Measurements from ENCODE around the gene GAB2. TPM values are rescaled to one million over a fixed set of nuclear protein-coding genes. Genes with fewer than 3 reads are reported as not detected.

Gene GAB2
- total RNA-seq, 1 experiment from 2014 or later: 3.3 TPM

DNA sequence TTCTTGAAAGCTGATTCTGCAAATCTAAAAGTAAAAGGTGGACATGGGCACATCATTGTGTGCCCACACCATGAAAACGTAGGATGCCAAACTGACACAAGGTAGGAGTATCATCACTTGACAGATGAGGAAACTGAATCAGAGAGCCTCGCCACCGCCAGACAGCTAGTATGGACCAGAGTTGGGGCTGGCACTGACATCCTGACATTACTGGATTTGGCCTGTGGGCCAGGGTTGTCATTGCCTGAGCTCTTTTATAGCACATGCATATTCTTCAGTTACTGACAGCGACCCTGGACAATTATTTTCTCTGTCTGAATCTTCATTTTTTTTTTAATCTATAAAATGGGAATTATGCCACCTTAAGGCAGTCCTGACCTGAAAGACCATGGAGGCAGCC lies 212.4 kb downstream of the GAB2 start:
- Mint-ChIP-seq H3K27me3 (ENCODE audit: low read depth) (no peaks in the 10 kb centered on the region; the same call in 1 of the 2 replicates), H3K4me3 (no peak overlapping the region), H3K4me1 (peaks cover 13 to 17% of the 10 kb centered on the region in 2 experiments), H3K36me3 (ENCODE audit: insufficient read depth in 1 of 3, low read depth in 3 of 3) (peaks cover 3 to 20% (median 12%) of the 10 kb centered on the region in 3 experiments; a peak in 6 of 7 replicates), H3K27ac (no peak overlapping the region), H3K9me3 (no peaks in the 10 kb centered on the region)
- no peak overlapping the region for H3K56ac ChIP-seq (ENCODE audit: insufficient read length, low read depth, low read length)
- no peak overlapping the region for H2BK20ac ChIP-seq (ENCODE audit: low read depth, low read length, poor library complexity, severe bottlenecking)
- no peak overlapping the region for H2AK5ac ChIP-seq (ENCODE audit: insufficient read length, low read length)
- no peak overlapping the region for H3K4me2 ChIP-seq (ENCODE audit: insufficient read depth, insufficient read length, low read length)
- WGBS (ENCODE audit: extremely low coverage, insufficient read length, low lambda C conversion rate): no CpG with 5 or more reads among the region's 4 CpGs
- H3K79me1 ChIP-seq (ENCODE audit: insufficient read depth, low read depth, low read length, poor library complexity, severe bottlenecking): no peaks in the 10 kb centered on the region
- no peak for TF ChIP-seq CTCF (conservative IDR thresholded peaks at IDR 0.05)
- no peaks in the 10 kb centered on the region for H4K20me1 ChIP-seq (ENCODE audit: control insufficient read depth, insufficient read depth, insufficient read length)
- H3K27me3 ChIP-seq (ENCODE audit: insufficient read depth, low read length): no peaks in the 10 kb centered on the region
- no peak overlapping the region for H3K23ac ChIP-seq (ENCODE audit: insufficient read length, low read depth, low read length)
- H3T11ph ChIP-seq (ENCODE audit: low read length): no peak overlapping the region
- H3K79me2 ChIP-seq (ENCODE audit: insufficient read depth, low read length): no peaks in the 10 kb centered on the region
- DNase-seq: no peak
- H2AFZ ChIP-seq (ENCODE audit: low read length): no peak overlapping the region
- H2BK15ac ChIP-seq (ENCODE audit: low read depth, low read length): no peak overlapping the region
- H2BK5ac ChIP-seq (ENCODE audit: insufficient read length, low read length): no peak overlapping the region
- no peak overlapping the region for H4K5ac ChIP-seq (ENCODE audit: insufficient read length, low read depth, low read length)
- no peak overlapping the region for H3K9ac ChIP-seq (ENCODE audit: extremely low read depth, insufficient read length, low read length)
- H2BK12ac ChIP-seq (ENCODE audit: insufficient read length, low read depth, low read length): no peak overlapping the region
- H3K9me3 ChIP-seq (ENCODE audit: control insufficient read depth, low read depth, low read length): no peaks in the 10 kb centered on the region
- no peaks in the 10 kb centered on the region for H3K23me2 ChIP-seq (ENCODE audit: insufficient read length, low read depth, low read length, poor library complexity, severe bottlenecking)
- no peak overlapping the region for H3K4ac ChIP-seq (ENCODE audit: low read depth, low read length)
- H4K91ac ChIP-seq (ENCODE audit: insufficient read length, low read depth, low read length): no peak overlapping the region
- H3K18ac ChIP-seq (ENCODE audit: insufficient read length, low read depth, low read length): no peak overlapping the region
- no peak overlapping the region for H3K27ac ChIP-seq (ENCODE audit: insufficient read length, low read depth, low read length)
- H2BK120ac ChIP-seq (ENCODE audit: low read depth, low read length, poor library complexity, severe bottlenecking): no peak overlapping the region
- H3K14ac ChIP-seq (ENCODE audit: insufficient read depth, low read length): no peak overlapping the region
- no peak overlapping the region for H4K8ac ChIP-seq (replicated peaks; ENCODE audit: insufficient read length, low read depth, low read length)
- no peaks in the 10 kb centered on the region for H3K4me1 ChIP-seq (ENCODE audit: insufficient read depth, low read length)

Measured in H9 (cell line).